ENCODE measurements around the gene KIF26A.

- TF ChIP-seq CTCF (IDR thresholded peaks at IDR 0.05) (no peak), POLR2A (IDR thresholded peaks at IDR 0.05) (no peak), POLR2AphosphoS5 (IDR thresholded peaks at IDR 0.05) (no peak)
Observed at GRCh38 chr14:104203071-104203425, 64.7 kb downstream of the KIF26A start.

Data from prostate gland (tissue), 2 donors.